Frontal cortex (tissue), 4 donors: ENCODE results near the gene APOL1. TPM values are rescaled to one million over a fixed set of nuclear protein-coding genes. Genes with fewer than 3 reads are reported as not detected.
"Not testable (repeated sequence)": the region's sequence is repeated elsewhere in the genome, so short reads cannot be mapped to it uniquely, and the experiment has no call there.

ENCODE experiments used
- DNase-seq, 2 donors: peaks; one replicate each; pipeline ENCODE4 v3.0.0; 2012; ENCODE audit warnings: low spot score in 2 of 2
- FAIRE-seq: peaks from 2 replicates; lab custom pipeline; 2012; peaks lifted over from hg19 to GRCh38; lab: Jason Lieb, UNC
- total RNA-seq: library from RNA; depleted of rRNA; stranded (reverse); fragments of >200 nt; gene quantifications from one replicate; pipeline ENCODE4 v1.2.3, GENCODE V29; 2014
- donor health status: control.
- donor health status: control.
- donor health status: control.

APOL1 gene
- total RNA-seq, 1 donor from 2014 or later = 1.2 TPM

- DNase-seq, FAIRE-seq: not testable (repeated sequence)
Measured at GRCh38 chr22:36261675-36262074, 8.7 kb downstream of the APOL1 start.

GRCh38 chr22:36262307-36262706, 9.4 kb downstream of the APOL1 start:
- FAIRE-seq = not testable (repeated sequence)

GRCh38 chr22:36263216-36263673, 10.3 kb downstream of the APOL1 start:
- not testable (repeated sequence) for DNase-seq, FAIRE-seq

More at GRCh38 chr22:36262307-36262706, 9.4 kb downstream of the APOL1 start:
- not testable (repeated sequence) for DNase-seq

- DNase-seq, FAIRE-seq: not testable (repeated sequence)
Measured at GRCh38 chr22:36263886-36264664, 11.1 kb downstream of the APOL1 start.

- DNase-seq = no peak
- FAIRE-seq = no peak
Measured at GRCh38 chr22:36267058-36267457, 14.1 kb downstream of the APOL1 start.

GRCh38 chr22:36267896-36268485, 15.1 kb downstream of the APOL1 start:
- no peak for FAIRE-seq

GRCh38 chr22:36271231-36271630, 18.3 kb downstream of the APOL1 start:
- not testable (repeated sequence) for DNase-seq, FAIRE-seq

More at GRCh38 chr22:36267896-36268485, 15.1 kb downstream of the APOL1 start:
- DNase-seq = no peak

- DNase-seq, FAIRE-seq: not testable (repeated sequence)
Measured at GRCh38 chr22:36271951-36272350, 19.0 kb downstream of the APOL1 start.

GRCh38 chr22:36274531-36274930, 21.6 kb downstream of the APOL1 start:
- FAIRE-seq (no peak), DNase-seq (no peak)

- no peak for FAIRE-seq
- DNase-seq = peak; percentile 44 to 64
Measured at GRCh38 chr22:36277482-36278291, 24.8 kb downstream of the APOL1 start.

GRCh38 chr22:36279219-36279666, 26.3 kb downstream of the APOL1 start:
- DNase-seq = no peak
- no peak for FAIRE-seq

GRCh38 chr22:36280379-36280778, 27.4 kb downstream of the APOL1 start:
- FAIRE-seq (no peak), DNase-seq (no peak)

- FAIRE-seq (no peak), DNase-seq (no peak)
Measured at GRCh38 chr22:36281781-36282327, 28.9 kb downstream of the APOL1 start.

- FAIRE-seq (no peak), DNase-seq (no peak)
Measured at GRCh38 chr22:36282328-36282831, 29.4 kb downstream of the APOL1 start.

GRCh38 chr22:36284171-36284571, 31.2 kb downstream of the APOL1 start:
- no peak for FAIRE-seq
- DNase-seq = no peak

GRCh38 chr22:36285017-36285416, 32.1 kb downstream of the APOL1 start:
- FAIRE-seq (no peak), DNase-seq (no peak)

- no peak for DNase-seq
- FAIRE-seq = no peak
Measured at GRCh38 chr22:36285545-36285944, 32.6 kb downstream of the APOL1 start.

GRCh38 chr22:36286096-36286957, 33.4 kb downstream of the APOL1 start:
- DNase-seq (peak; percentile 83 to 94), FAIRE-seq (no peak)
